Liver (tissue), 9 donors: ENCODE data around the gene IFT20. TPM values are rescaled to one million over a fixed set of nuclear protein-coding genes. Genes with fewer than 3 reads are reported as not detected.
A peak's percentile ranks its signal among the peaks of the same experiment; 100 is the strongest.

Experiments
- DNase-seq: peaks from one replicate; pipeline ENCODE4 v3.0.0-alpha.2; 2017; ENCODE audit warnings: low spot score
- H3K27ac ChIP-seq, 2 donors: one replicate each; pipeline ENCODE4 v1.7.0; 2013; ENCODE audit warnings: inconsistent platforms in 2 of 2, low read length in 2 of 2, control low read depth in 1 of 2, low read depth in 1 of 2, mild to moderate bottlenecking in 1 of 2
- H3K27me3 ChIP-seq, 4 donors: one replicate each; pipeline versions ENCODE4 v1.6.1 to v1.7.0; 2013; ENCODE audit warnings: low read length in 3 of 4, inconsistent platforms in 1 of 4, mild to moderate bottlenecking in 1 of 4, moderate library complexity in 1 of 4; ENCODE audit not compliant: control insufficient read depth in 4 of 4, insufficient read depth in 4 of 4
- H3K36me3 ChIP-seq, 4 donors: one replicate each; pipeline versions ENCODE4 v1.6.1 to v1.7.0; 2013; ENCODE audit warnings: low read length in 3 of 4, mild to moderate bottlenecking in 3 of 4, low read depth in 1 of 4, moderate library complexity in 1 of 4; ENCODE audit not compliant: control insufficient read depth in 4 of 4, insufficient read depth in 3 of 4
- H3K4me1 ChIP-seq, 4 donors: one replicate each; pipeline versions ENCODE4 v1.6.1 to v1.7.0; 2013; ENCODE audit warnings: low read length in 3 of 4, mild to moderate bottlenecking in 3 of 4, moderate library complexity in 1 of 4; ENCODE audit not compliant: control insufficient read depth in 4 of 4, insufficient read depth in 4 of 4
- H3K4me3 ChIP-seq, 3 donors: one replicate each; pipeline versions ENCODE4 v1.6.1 to v1.7.0; 2013; ENCODE audit warnings: low read length in 3 of 3, control low read depth in 1 of 3, low read depth in 1 of 3, mild to moderate bottlenecking in 1 of 3
- H3K9ac ChIP-seq, 2 donors: one replicate each; pipeline ENCODE4 v1.7.0; 2013; ENCODE audit warnings: low read length in 2 of 2, mild to moderate bottlenecking in 2 of 2, moderate library complexity in 2 of 2, control low read depth in 1 of 2, low read depth in 1 of 2
- H3K9me3 ChIP-seq, 4 donors: one replicate each; pipeline versions ENCODE4 v1.6.1 to v1.7.0; 2013; ENCODE audit warnings: low read length in 3 of 4; ENCODE audit not compliant: control insufficient read depth in 4 of 4
- EGR1 ChIP-seq, 2 donors: IDR thresholded peaks; 2 replicates each; pipeline ENCODE4 v1.6.1; 2016 to 2018; ENCODE audit warnings: antibody characterized with exemption in 2 of 2, low read depth in 2 of 2
- FOXA1 ChIP-seq: IDR thresholded peaks from 2 replicates; pipeline ENCODE4 v1.6.1; 2016; ENCODE audit warnings: antibody characterized with exemption
- FOXA2 ChIP-seq: IDR thresholded peaks from 2 replicates; pipeline ENCODE4 v1.6.1; 2016; ENCODE audit warnings: antibody characterized with exemption
- GABPA ChIP-seq, 2 donors: IDR thresholded peaks in 1 of 2; conservative IDR thresholded peaks in 1 of 2; 2 replicates each; pipeline ENCODE4 v1.6.1; 2016; ENCODE audit warnings: antibody characterized with exemption in 2 of 2, mild to moderate bottlenecking in 1 of 2, moderate library complexity in 1 of 2
- HNF4A ChIP-seq, 2 donors: conservative IDR thresholded peaks; 2 replicates each; pipeline ENCODE4 v1.6.1; 2016; ENCODE audit warnings: antibody characterized with exemption in 2 of 2, mild to moderate bottlenecking in 2 of 2
- HNF4G ChIP-seq: IDR thresholded peaks from 2 replicates; pipeline ENCODE4 v1.6.1; 2016; ENCODE audit warnings: antibody characterized with exemption
- JUND ChIP-seq, 2 donors: IDR thresholded peaks; 2 replicates each; pipeline ENCODE4 v1.6.1; 2016; ENCODE audit warnings: antibody characterized with exemption in 2 of 2
- NR2F2 ChIP-seq: IDR thresholded peaks from 2 replicates; pipeline ENCODE4 v1.6.1; 2016; ENCODE audit warnings: antibody characterized with exemption
- RAD21 ChIP-seq, 2 donors: IDR thresholded peaks; 2 replicates each; pipeline ENCODE4 v1.6.1; 2016; ENCODE audit warnings: antibody characterized with exemption in 2 of 2, mild to moderate bottlenecking in 2 of 2
- RXRA ChIP-seq, 2 donors: IDR thresholded peaks; 2 replicates each; pipeline ENCODE4 v1.6.1; 2017 to 2018; ENCODE audit warnings: antibody characterized with exemption in 2 of 2, mild to moderate bottlenecking in 1 of 2
- SP1 ChIP-seq: IDR thresholded peaks from 2 replicates; pipeline ENCODE4 v1.6.1; 2018; ENCODE audit warnings: antibody characterized with exemption, mild to moderate bottlenecking
- TAF1 ChIP-seq: conservative IDR thresholded peaks from 2 replicates; pipeline ENCODE4 v1.6.1; 2016; ENCODE audit warnings: antibody characterized with exemption, mild to moderate bottlenecking
- YY1 ChIP-seq: IDR thresholded peaks from 2 replicates; pipeline ENCODE4 v1.6.1; 2016; ENCODE audit warnings: antibody characterized with exemption, mild to moderate bottlenecking
- WGBS: extraction: QIAGEN DNeasy Blood & Tissue Kit; methylation state at CpG from one replicate; pipeline ENCODE4 v1.1.7; 2013; 5-methylcytosine and 5-hydroxymethylcytosine counted together
- polyA plus RNA-seq, 2 donors: library from polyadenylated mRNA; stranded (reverse) in 1 of 2; unstranded in 1 of 2; fragments of 200-250 nt in 1 of 2; fragments of >200 nt in 1 of 2; fragmentation: Nextera tagmentation in 1 of 2; extraction: Ambion mirVana in 1 of 2; gene quantifications; one replicate each; pipeline versions ENCODE4 v1.2.1 to v1.2.3, GENCODE V29; 2013 to 2015
- total RNA-seq, 2 donors: library from RNA; depleted of rRNA; stranded (reverse); fragments of >200 nt; gene quantifications; one replicate each; pipeline ENCODE4 v1.2.3, GENCODE V29; 2014
- TF ChIP-seq, protein P1 (sequence below): fragments of 150-350 bp; IDR thresholded peaks from 2 replicates; pipeline ENCODE4 v1.5.1; 2017; ENCODE audit warnings: improper control_type of control experiment, low read depth, low read length; ENCODE audit not compliant: missing input control
- TF ChIP-seq, protein P2 (sequence below): IDR thresholded peaks from 2 replicates; pipeline ENCODE4 v1.6.1; 2016; ENCODE audit warnings: antibody characterized with exemption
- TF ChIP-seq, protein P3 (sequence below): IDR thresholded peaks from 2 replicates; pipeline ENCODE4 v1.6.1; 2016; ENCODE audit warnings: antibody characterized with exemption
- TF ChIP-seq, protein P4 (sequence below): IDR thresholded peaks from 2 replicates; pipeline ENCODE4 v1.6.1; 2016; ENCODE audit warnings: antibody characterized with exemption, mild to moderate bottlenecking
- TF ChIP-seq, protein P5 (sequence below): IDR thresholded peaks from 2 replicates; pipeline ENCODE4 v1.6.1; 2016; ENCODE audit warnings: antibody characterized with exemption
- donor health status: healthy.
- donor health status: healthy.
- donor health status: healthy.
- donor health status: healthy.
- donor health status: healthy.

The IFT20 gene
- total and polyA plus RNA-seq, 4 donors = 15.5 to 37.1 (median 24.7) TPM

DNA sequence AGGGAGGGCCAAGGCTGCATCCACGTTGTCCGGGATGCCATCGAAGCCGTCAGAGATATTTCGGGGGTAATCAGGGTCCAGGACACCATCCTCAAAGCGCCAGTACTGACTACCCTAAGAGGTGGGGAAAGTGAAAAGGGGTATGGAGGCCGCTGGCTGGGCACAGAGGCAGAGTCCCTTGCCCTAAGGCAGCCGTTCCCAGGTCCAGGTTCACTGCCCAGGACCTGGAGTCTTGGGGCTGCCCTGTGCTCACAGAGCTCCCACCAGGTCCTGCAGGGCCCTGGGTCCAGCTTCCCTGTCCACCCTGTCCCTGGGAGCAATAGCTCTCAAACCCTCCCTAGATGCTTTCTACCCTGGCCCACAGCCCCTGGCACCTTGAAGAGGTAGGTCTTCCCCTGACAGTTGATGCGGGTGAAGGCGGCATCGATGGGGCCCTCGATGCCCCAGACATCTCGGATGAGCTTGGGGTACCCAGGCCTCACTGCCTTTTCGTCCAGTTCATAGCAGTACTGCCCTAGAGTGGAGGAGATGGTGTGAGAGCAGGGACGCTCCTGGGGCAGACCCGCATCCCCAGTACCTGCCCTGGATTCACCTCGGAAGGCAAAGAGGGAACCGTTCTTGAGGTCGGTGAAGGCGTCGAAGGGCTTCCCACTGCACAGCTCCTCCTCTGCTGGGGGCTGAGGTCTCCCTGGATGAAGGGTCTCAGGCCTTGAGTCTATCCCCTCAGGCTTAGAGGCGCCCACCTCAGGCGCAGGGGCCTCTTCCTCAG is 33.8 kb upstream of the IFT20 start:
- peak overlapping the region; percentile 75 to 77 for H3K27ac ChIP-seq
- 35% methylated on average over 23 of the region's 23 CpGs for WGBS
- no peaks in the 10 kb centered on the region for H3K9me3 ChIP-seq
- peak overlapping the region; percentile 82 to 93 for H3K9ac ChIP-seq
- TF ChIP-seq YY1 = no peak
- TF ChIP-seq, protein P1, sequence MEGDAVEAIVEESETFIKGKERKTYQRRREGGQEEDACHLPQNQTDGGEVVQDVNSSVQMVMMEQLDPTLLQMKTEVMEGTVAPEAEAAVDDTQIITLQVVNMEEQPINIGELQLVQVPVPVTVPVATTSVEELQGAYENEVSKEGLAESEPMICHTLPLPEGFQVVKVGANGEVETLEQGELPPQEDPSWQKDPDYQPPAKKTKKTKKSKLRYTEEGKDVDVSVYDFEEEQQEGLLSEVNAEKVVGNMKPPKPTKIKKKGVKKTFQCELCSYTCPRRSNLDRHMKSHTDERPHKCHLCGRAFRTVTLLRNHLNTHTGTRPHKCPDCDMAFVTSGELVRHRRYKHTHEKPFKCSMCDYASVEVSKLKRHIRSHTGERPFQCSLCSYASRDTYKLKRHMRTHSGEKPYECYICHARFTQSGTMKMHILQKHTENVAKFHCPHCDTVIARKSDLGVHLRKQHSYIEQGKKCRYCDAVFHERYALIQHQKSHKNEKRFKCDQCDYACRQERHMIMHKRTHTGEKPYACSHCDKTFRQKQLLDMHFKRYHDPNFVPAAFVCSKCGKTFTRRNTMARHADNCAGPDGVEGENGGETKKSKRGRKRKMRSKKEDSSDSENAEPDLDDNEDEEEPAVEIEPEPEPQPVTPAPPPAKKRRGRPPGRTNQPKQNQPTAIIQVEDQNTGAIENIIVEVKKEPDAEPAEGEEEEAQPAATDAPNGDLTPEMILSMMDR = no peak
- H3K4me3 ChIP-seq = peak overlapping the region; percentile 68 to 93 (median 72)
- no peak for DNase-seq
- H3K36me3 ChIP-seq = peaks cover 3 to 12% (median 8%) of the 10 kb centered on the region in 4 donors
- H3K4me1 ChIP-seq = peaks cover 4 to 57% (median 36%) of the 10 kb centered on the region in 4 donors
- H3K27me3 ChIP-seq = no peaks in the 10 kb centered on the region

DNA sequence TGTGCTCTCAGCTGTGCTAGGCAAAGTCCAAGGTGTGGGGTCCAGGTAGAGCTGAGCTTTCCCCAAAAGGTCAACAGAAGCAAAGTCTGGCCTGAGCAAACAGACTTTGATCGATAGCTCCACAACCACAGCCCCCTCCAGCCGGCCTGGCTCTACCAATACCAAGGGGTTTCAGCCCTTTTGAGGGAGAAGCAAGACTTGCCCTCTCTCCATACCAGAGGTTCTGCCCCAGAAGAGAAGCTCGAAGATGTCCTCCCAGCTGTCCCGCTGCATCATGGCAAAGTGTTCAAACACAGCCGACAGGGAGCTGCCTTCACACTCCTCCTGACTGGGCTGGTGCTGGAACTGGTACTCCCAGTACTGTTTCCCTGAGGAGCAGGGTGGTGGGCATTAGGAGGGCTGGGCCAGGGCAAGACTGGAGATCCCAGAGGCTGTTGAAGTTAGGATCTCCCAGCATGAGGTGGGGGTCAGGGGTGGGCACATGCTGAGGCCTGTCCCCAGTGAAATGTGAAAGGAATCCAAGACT is 33.1 kb upstream of the IFT20 start:
- WGBS = 31% methylated on average over 5 of the region's 5 CpGs
- TF ChIP-seq SP1 (peak; percentile 94), GABPA (IDR thresholded peaks at IDR 0.05 in 1 of 2, conservative IDR thresholded peaks at IDR 0.05 in 1 of 2) (peak in 1 of 2 donors; percentile 62), FOXA1 (peak; percentile 84), HNF4G (peak; percentile 99), YY1 (peak; percentile 65), RXRA (IDR thresholded peaks at IDR 0.05) (peak; percentile 89 to 92), RAD21 (IDR thresholded peaks at IDR 0.05) (peak in 1 of 2 donors; percentile 32), JUND (IDR thresholded peaks at IDR 0.05) (peak; percentile 45 to 82), EGR1 (IDR thresholded peaks at IDR 0.05; ENCODE audit: low read depth in 2 of 2) (peak; percentile 22 to 26), NR2F2 (peak; percentile 91), HNF4A (conservative IDR thresholded peaks at IDR 0.05) (peak; percentile 99), TAF1 (peak; percentile 90), FOXA2 (peak; percentile 82)
- TF ChIP-seq, protein P1 = no peak
- TF ChIP-seq, protein P2, sequence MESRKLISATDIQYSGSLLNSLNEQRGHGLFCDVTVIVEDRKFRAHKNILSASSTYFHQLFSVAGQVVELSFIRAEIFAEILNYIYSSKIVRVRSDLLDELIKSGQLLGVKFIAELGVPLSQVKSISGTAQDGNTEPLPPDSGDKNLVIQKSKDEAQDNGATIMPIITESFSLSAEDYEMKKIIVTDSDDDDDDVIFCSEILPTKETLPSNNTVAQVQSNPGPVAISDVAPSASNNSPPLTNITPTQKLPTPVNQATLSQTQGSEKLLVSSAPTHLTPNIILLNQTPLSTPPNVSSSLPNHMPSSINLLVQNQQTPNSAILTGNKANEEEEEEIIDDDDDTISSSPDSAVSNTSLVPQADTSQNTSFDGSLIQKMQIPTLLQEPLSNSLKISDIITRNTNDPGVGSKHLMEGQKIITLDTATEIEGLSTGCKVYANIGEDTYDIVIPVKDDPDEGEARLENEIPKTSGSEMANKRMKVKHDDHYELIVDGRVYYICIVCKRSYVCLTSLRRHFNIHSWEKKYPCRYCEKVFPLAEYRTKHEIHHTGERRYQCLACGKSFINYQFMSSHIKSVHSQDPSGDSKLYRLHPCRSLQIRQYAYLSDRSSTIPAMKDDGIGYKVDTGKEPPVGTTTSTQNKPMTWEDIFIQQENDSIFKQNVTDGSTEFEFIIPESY = peak; percentile 80
- TF ChIP-seq, protein P3, sequence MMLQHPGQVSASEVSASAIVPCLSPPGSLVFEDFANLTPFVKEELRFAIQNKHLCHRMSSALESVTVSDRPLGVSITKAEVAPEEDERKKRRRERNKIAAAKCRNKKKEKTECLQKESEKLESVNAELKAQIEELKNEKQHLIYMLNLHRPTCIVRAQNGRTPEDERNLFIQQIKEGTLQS = peak; percentile 25
- TF ChIP-seq, protein P4, sequence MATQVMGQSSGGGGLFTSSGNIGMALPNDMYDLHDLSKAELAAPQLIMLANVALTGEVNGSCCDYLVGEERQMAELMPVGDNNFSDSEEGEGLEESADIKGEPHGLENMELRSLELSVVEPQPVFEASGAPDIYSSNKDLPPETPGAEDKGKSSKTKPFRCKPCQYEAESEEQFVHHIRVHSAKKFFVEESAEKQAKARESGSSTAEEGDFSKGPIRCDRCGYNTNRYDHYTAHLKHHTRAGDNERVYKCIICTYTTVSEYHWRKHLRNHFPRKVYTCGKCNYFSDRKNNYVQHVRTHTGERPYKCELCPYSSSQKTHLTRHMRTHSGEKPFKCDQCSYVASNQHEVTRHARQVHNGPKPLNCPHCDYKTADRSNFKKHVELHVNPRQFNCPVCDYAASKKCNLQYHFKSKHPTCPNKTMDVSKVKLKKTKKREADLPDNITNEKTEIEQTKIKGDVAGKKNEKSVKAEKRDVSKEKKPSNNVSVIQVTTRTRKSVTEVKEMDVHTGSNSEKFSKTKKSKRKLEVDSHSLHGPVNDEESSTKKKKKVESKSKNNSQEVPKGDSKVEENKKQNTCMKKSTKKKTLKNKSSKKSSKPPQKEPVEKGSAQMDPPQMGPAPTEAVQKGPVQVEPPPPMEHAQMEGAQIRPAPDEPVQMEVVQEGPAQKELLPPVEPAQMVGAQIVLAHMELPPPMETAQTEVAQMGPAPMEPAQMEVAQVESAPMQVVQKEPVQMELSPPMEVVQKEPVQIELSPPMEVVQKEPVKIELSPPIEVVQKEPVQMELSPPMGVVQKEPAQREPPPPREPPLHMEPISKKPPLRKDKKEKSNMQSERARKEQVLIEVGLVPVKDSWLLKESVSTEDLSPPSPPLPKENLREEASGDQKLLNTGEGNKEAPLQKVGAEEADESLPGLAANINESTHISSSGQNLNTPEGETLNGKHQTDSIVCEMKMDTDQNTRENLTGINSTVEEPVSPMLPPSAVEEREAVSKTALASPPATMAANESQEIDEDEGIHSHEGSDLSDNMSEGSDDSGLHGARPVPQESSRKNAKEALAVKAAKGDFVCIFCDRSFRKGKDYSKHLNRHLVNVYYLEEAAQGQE = peak; percentile 79
- TF ChIP-seq, protein P5, sequence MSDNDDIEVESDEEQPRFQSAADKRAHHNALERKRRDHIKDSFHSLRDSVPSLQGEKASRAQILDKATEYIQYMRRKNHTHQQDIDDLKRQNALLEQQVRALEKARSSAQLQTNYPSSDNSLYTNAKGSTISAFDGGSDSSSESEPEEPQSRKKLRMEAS = peak; percentile 69

More for the DNA sequence above, 33.1 kb upstream of the IFT20 start:
- DNase-seq = no peak
- Histone ChIP-seq H3K9ac (peak overlapping the region; percentile 82 to 93), H3K4me1 (peaks cover 4 to 57% (median 36%) of the 10 kb centered on the region in 4 donors), H3K27me3 (no peaks in the 10 kb centered on the region), H3K9me3 (no peaks in the 10 kb centered on the region), H3K27ac (peak overlapping the region; percentile 75 to 77), H3K36me3 (peaks cover 3 to 12% (median 8%) of the 10 kb centered on the region in 4 donors), H3K4me3 (peak overlapping the region; percentile 68 to 93 (median 72))
